ENCODE results near the gene OLIG2. TPM values are rescaled to one million over a fixed set of nuclear protein-coding genes. Genes with fewer than 3 reads are reported as not detected.

The OLIG2 gene
- polyA plus RNA-seq, 1 experiment = not detected

GRCh38 chr21:33031152-33031911 lies 5.6 kb downstream of the OLIG2 start:
- Histone ChIP-seq H3K27me3 (ENCODE audit: control insufficient read depth, insufficient read depth, low read length) (peaks cover 80% of the 10 kb centered on the region), H3K27ac (ENCODE audit: low read depth, low read length) (no peak overlapping the region), H3K9me3 (ENCODE audit: control insufficient read depth, insufficient read depth, low read length) (no peaks in the 10 kb centered on the region; the same call in 1 of the 2 replicates), H3K4me3 (ENCODE audit: low read depth, low read length) (no peak overlapping the region)
- ChIA-PET CTCF (no interaction called here), POLR2A (no interaction called here)
- no peak for TF ChIP-seq CTCF (IDR thresholded peaks at IDR 0.05; ENCODE audit: low read depth, low read length)
- DNase-seq (ENCODE audit: low read depth, low spot score) = no peak

- CTCF ChIA-PET = no interaction called here
- H3K27ac ChIP-seq (ENCODE audit: low read depth, low read length) = no peak overlapping the region
Observed at GRCh38 chr21:33032434-33033047, 6.8 kb downstream of the OLIG2 start.

GRCh38 chr21:33033094-33033951 lies 7.6 kb downstream of the OLIG2 start:
- Histone ChIP-seq H3K27me3 (ENCODE audit: control insufficient read depth, insufficient read depth, low read length) (peaks cover 64% of the 10 kb centered on the region), H3K27ac (ENCODE audit: low read depth, low read length) (no peak overlapping the region), H3K4me3 (ENCODE audit: low read depth, low read length) (no peak overlapping the region), H3K9me3 (ENCODE audit: control insufficient read depth, insufficient read depth, low read length) (no peaks in the 10 kb centered on the region; the same call in 1 of the 2 replicates)
- DNase-seq (ENCODE audit: low read depth, low spot score) = no peak
- TF ChIP-seq CTCF (IDR thresholded peaks at IDR 0.05; ENCODE audit: low read depth, low read length) = no peak
- POLR2A ChIA-PET = no interaction called here
- CTCF ChIA-PET = no interaction called here

More at GRCh38 chr21:33032434-33033047, 6.8 kb downstream of the OLIG2 start:
- DNase-seq (ENCODE audit: low read depth, low spot score) = no peak
- H3K4me3 ChIP-seq (ENCODE audit: low read depth, low read length) = no peak overlapping the region
- TF ChIP-seq CTCF (IDR thresholded peaks at IDR 0.05; ENCODE audit: low read depth, low read length) = no peak
- no peaks in the 10 kb centered on the region; the same call in 1 of the 2 replicates for H3K9me3 ChIP-seq (ENCODE audit: control insufficient read depth, insufficient read depth, low read length)
- POLR2A ChIA-PET = no interaction called here
- peaks cover 71% of the 10 kb centered on the region for H3K27me3 ChIP-seq (ENCODE audit: control insufficient read depth, insufficient read depth, low read length)

- H3K27ac ChIP-seq (ENCODE audit: low read depth, low read length) = no peak overlapping the region
- no peak for DNase-seq (ENCODE audit: low read depth, low spot score)
- H3K9me3 ChIP-seq (ENCODE audit: control insufficient read depth, insufficient read depth, low read length) = no peaks in the 10 kb centered on the region; the same call in 1 of the 2 replicates
- ChIA-PET POLR2A (no interaction called here), CTCF (no interaction called here)
- no peak overlapping the region for H3K4me3 ChIP-seq (ENCODE audit: low read depth, low read length)
- H3K27me3 ChIP-seq (ENCODE audit: control insufficient read depth, insufficient read depth, low read length) = peaks cover 58% of the 10 kb centered on the region
- no peak for TF ChIP-seq CTCF (IDR thresholded peaks at IDR 0.05; ENCODE audit: low read depth, low read length)
Observed at GRCh38 chr21:33033961-33034413, 8.3 kb downstream of the OLIG2 start.
